Lower leg skin (tissue), 3 donors: Measurements from ENCODE around the gene EDARADD.

ENCODE experiments used
- POLR2A ChIP-seq, 2 donors: fragments of 450-650 bp; IDR thresholded peaks; one replicate each; pipeline ENCODE4 v1.6.1; 2016 to 2017; ENCODE audit warnings: antibody characterized with exemption in 2 of 2, mild to moderate bottlenecking in 1 of 2, moderate library complexity in 1 of 2
- TF ChIP-seq, protein P1 (sequence below), 3 donors: fragments of 450-650 bp; IDR thresholded peaks; one replicate each; pipeline ENCODE4 v1.5.1; 2016; ENCODE audit warnings: antibody characterized with exemption in 3 of 3, mild to moderate bottlenecking in 3 of 3, moderate library complexity in 2 of 3

DNA sequence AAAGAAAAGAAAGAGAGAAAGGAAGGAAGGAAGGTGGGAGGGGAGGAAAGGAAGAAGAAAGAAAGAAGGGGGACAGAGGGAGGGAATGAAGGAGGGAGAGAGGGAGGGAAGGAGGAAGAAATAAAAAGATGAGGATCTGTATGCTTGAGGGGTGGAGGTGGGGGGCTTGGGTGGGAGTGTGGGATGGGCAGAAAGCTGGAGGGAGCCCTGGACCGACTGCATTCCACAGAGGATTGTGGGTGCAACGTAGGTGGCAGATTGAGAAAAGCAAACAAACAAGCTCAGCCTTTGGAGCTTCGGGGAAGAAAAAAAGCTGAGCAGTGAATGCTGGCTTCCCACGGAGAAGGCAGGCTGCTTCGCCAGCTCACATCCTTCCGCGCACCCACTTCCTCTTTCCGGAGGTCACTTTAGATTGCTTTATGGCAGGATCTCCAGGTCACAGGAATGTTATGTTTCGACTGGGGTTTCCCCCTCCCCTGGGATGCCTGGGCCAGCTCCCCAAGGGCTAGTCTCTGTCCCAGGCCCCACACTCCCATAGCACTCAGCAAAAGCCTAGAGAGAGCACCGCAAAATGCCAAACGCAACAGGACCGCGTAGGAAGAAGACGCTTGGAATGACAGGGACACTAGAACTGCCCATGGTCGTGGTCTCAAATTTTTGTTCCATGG, 109.0 kb downstream of the EDARADD start:
- TF ChIP-seq, protein P1, sequence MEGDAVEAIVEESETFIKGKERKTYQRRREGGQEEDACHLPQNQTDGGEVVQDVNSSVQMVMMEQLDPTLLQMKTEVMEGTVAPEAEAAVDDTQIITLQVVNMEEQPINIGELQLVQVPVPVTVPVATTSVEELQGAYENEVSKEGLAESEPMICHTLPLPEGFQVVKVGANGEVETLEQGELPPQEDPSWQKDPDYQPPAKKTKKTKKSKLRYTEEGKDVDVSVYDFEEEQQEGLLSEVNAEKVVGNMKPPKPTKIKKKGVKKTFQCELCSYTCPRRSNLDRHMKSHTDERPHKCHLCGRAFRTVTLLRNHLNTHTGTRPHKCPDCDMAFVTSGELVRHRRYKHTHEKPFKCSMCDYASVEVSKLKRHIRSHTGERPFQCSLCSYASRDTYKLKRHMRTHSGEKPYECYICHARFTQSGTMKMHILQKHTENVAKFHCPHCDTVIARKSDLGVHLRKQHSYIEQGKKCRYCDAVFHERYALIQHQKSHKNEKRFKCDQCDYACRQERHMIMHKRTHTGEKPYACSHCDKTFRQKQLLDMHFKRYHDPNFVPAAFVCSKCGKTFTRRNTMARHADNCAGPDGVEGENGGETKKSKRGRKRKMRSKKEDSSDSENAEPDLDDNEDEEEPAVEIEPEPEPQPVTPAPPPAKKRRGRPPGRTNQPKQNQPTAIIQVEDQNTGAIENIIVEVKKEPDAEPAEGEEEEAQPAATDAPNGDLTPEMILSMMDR (IDR thresholded peaks at IDR 0.05), result no peak
- TF ChIP-seq POLR2A (IDR thresholded peaks at IDR 0.05), result no peak
